Astrocyte of the cerebellum (primary cell): Measurements from ENCODE around the gene ANKRD39.

Experiments
- DNase-seq: peaks from one replicate; pipeline ENCODE4 v3.0.0-alpha.2; 2011; ENCODE audit warnings: low read depth
- H3K4me3 ChIP-seq: 2 replicates; pipeline ENCODE4 v1.5.1; 2011; ENCODE audit warnings: mild to moderate bottlenecking, low read depth, low read length, moderate library complexity
- in situ Hi-C: cut with HindIII; loops from 2 replicates; pipeline ENCODE4 v1.10.0; 2017; ENCODE audit warnings: low sequenced_read_pairs
- TF ChIP-seq, protein P1 (sequence below): IDR thresholded peaks from 2 replicates; pipeline ENCODE4 v1.5.1; 2012; ENCODE audit warnings: low read length, low read depth, moderate library complexity, mild to moderate bottlenecking; ENCODE audit errors: missing control alignments

The ANKRD39 gene

DNA sequence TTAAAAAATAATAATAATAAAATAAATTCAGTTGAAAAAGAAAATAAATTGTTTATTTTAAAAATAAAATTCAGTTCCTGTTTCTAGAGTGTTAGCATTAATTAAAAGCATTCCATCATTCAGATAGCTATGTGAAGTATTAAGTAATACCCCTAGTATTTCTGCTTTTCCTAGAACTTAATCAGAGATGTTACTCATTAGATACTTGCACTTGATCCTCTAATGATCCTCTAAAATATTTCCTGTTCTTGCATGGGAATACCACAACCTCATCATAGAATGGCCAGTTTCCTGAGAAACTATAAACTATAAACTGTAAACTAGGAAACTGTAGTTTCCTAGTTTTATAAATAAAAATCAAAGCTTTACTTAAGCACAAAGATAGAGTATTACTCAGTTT is 52.8 kb downstream of the ANKRD39 start:
- H3K4me3 ChIP-seq, result no peak overlapping the region
- DNase-seq, result no peak
- TF ChIP-seq, protein P1, sequence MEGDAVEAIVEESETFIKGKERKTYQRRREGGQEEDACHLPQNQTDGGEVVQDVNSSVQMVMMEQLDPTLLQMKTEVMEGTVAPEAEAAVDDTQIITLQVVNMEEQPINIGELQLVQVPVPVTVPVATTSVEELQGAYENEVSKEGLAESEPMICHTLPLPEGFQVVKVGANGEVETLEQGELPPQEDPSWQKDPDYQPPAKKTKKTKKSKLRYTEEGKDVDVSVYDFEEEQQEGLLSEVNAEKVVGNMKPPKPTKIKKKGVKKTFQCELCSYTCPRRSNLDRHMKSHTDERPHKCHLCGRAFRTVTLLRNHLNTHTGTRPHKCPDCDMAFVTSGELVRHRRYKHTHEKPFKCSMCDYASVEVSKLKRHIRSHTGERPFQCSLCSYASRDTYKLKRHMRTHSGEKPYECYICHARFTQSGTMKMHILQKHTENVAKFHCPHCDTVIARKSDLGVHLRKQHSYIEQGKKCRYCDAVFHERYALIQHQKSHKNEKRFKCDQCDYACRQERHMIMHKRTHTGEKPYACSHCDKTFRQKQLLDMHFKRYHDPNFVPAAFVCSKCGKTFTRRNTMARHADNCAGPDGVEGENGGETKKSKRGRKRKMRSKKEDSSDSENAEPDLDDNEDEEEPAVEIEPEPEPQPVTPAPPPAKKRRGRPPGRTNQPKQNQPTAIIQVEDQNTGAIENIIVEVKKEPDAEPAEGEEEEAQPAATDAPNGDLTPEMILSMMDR, result no peak
- in situ Hi-C loops, result no loop called here

- H3K4me3 ChIP-seq, result no peak overlapping the region
- TF ChIP-seq, protein P1, result no peak
- no peak for DNase-seq
- in situ Hi-C loops, result no loop called here
Measured at GRCh38 chr2:96802721-96803120, 55.1 kb downstream of the ANKRD39 start.

DNA sequence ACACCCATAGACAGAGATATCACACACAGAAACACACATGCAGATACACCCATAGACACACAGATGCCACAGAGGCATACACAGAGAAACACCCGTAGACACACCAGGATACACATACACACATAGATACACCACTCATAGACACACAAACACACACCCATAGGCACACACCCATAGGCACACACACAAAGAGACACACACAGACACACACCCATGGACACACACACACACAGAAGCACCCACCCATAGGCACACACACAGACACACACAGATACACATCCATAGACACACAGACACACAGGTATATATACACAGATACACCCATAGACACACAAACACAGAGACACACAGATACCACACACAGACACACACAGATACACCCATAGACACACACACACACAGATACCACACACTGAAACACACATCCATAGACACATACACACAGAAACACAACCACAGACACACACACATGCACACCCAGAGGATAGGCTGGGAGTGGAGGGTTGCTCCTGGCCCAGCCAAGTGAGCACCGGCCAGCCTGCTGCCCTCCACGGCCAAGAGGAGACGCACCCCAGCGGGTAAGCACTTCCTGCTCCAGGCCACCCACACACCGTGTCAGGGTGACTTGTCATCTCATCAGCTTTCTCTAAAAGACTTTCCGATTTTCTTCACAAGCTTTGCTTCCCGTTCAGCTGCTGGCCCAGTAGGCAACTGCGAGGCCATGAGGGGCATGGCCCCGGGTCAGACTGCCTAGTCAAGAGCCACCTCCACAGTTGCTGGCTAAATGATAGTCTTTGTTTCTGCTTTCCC is 55.8 kb downstream of the ANKRD39 start:
- in situ Hi-C loops, result no loop called here
- no peak for DNase-seq
- TF ChIP-seq, protein P1, result no peak
- H3K4me3 ChIP-seq, result no peak overlapping the region

DNA sequence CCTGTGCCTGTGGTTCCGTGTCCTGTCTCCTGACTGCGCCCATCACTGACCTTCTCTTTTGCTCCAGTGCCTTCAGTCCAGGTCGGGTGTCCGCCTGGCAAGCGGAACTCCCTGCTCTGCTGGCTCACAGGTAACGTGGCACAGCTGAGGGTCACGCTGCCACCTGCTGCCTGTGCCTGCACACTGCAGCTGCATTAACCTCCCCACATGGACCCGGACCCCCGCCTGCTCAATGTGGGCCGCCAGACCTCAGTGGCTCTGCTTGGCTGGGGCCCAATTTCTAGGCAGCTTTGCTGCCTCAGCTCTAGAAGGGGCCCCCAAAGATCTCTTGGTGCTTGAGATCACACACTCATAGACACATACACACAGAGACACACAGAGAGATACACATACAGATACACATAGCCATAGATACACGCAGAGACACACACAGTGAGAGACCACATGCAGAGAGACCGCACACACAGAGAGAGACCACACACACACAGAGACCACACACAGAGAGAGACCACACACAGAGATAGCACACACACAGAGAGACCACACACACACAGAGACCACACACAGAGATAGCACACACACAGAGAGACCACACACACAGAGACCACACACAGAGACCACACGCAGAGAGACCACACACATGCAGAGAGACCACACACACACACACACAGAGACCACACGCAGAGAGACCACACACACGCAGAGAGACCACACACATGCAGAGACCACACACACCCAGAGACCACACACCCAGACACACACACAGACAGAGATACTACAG is 56.6 kb downstream of the ANKRD39 start:
- in situ Hi-C loops, result no loop called here
- DNase-seq, result no peak

GRCh38 chr2:96800061-96801004 is 57.5 kb downstream of the ANKRD39 start:
- TF ChIP-seq, protein P1, result no peak
- in situ Hi-C loops, result no loop called here
- DNase-seq, result no peak
- no peak overlapping the region for H3K4me3 ChIP-seq

More for the DNA sequence above, 56.6 kb downstream of the ANKRD39 start:
- TF ChIP-seq, protein P1, result peak; percentile 93
- H3K4me3 ChIP-seq, result no peak overlapping the region

DNA sequence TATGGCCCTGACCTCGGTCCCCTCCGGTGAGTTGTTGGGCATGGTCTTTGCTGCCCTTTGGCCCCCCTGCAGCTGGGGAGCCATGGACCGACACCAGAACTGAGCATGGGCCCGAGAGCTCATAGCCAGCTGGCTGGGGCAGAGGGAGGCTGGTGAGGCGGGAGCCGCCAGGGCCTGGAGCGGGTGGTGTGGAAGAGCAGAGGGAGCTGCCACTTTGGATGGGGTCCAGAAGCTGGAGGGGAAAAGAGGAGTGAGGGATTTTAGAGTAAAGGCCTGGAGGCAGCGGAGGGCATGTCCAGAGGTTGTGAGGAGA is 58.2 kb downstream of the ANKRD39 start:
- DNase-seq, result no peak
- in situ Hi-C loops, result no loop called here
- no peak overlapping the region for H3K4me3 ChIP-seq
- TF ChIP-seq, protein P1, result no peak
